ENCODE measurements around the gene LTO1.

The LTO1 gene, protein sequence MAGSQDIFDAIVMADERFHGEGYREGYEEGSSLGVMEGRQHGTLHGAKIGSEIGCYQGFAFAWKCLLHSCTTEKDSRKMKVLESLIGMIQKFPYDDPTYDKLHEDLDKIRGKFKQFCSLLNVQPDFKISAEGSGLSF

DNA sequence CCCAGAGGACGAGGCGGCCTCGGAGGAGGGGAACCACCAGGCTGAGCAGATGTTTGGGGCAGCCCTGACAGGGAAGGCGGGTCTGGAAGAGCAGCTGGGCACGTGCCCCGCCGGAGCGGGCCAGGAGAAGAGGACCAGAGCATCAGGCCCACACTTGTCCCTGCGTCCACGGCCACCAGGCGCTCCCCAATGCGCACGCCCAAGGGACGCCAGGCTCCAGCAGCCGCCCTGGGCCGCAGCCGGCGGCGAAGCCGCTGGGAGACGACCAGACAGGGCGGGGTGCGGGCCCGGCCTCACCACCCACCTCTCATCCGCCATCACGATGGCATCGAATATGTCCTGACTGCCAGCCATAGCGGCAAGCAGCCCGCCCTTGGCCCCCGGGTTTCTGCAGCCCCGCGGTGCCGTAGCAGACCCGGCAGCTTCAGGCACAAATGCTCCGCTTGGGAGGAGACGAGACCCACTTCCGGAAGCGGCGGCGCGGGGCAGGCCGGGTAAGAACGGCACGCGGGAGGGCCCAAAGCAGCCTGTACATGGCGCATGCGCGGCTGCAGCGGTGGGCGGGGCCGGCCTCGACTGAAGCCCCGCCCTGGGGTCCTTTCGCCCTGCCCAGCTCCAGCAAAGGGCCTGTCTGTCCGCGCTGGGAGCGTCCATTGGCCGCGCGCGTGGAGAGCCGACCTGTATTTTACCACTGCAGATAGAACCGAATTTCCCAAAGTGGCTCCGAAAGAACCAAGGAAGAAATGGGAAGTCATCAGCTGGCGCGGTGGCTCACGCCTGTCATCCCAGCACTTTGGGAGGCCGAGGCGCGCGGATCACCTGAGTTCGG lies at the start of gene LTO1:
TSS of gene LTO1 (minus strand) at position 468 of the 829 bp plus-strand sequence. CDS start at position 354, 114 bp downstream.
- DNase-seq (ENCODE audit: low spot score): peak; percentile 91

DNA sequence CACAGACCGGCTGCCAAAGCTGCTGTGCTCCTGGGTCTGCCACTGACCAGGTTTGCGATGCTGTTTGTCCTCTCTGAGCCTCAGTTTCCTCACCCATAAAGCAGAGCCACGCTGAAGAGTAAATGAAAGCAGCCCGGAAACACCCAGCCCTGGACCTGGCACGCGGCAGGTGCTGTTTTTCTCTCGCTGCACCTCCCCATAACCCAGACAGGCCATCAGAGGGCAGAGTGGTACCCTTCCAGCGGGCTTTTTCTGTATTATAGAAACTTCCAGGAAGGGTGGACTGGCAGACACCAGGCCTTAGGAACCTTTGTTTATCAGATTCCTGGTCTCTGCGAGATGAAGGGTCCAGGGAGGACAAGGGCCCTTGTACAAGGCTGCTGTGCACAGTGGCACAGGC lies 46.6 kb upstream of the LTO1 start:
- DNase-seq (ENCODE audit: low spot score): no peak

DNA sequence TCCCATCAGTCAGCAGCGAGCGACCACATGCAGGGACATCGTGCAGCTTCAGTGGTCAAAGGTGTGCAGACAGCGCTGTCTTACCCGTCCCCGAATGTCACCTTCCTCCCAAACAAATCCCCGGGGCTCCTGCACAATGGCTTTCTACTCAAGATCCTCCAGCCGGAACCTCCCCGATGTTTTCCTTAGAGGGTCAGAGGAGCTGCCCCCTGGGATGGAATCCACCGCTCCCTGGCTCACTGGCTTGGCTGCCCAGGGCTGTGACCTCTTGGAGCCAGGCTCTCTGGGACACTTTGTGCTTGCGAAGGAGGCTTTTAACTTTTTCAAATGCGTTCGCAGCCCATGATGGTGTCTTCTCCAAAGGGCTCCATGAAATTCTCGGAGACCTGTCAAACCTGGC lies 46.0 kb upstream of the LTO1 start:
- no peak for DNase-seq (ENCODE audit: low spot score)

DNA sequence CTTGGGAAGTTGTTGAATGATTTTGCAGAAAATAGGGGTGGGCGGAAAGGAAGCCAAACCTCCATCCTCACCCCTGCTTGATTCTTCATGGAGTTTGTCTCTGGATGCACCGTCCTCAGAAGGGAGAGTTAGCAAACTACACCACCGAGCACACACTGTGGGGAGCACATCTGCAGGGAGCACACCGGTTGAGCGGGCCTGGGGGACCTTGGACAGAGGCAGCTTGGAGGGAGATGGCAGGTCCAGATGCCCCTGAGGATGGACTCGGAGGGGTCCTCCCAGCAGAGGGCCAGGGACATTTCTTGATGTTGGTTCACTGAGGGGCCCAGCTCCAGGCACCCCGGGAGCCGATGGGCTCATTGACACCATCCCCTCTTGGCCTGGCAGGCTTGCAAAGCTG lies 43.8 kb upstream of the LTO1 start:
- no peak for DNase-seq (ENCODE audit: low spot score)

DNA sequence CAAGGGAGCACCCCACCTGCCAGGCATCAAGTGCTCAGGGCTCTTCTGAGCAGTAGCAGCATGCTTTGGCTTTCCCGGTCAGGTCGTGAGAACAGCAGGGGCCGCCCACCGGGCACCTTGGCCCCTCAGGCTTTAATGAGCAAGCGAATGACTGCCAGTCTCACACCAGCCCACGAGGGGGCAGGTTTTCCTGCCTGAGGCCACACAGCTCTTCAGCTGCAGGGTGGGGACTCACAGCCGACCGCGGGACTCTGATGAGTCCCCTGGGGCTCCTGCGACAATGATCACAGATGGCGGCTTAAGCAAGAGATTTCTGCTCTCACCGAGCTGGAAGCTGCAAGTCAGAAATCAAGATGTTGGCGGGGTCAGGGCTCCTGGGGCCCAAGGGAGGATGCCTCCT lies 43.0 kb upstream of the LTO1 start:
- no peak for DNase-seq (ENCODE audit: low spot score)

DNA sequence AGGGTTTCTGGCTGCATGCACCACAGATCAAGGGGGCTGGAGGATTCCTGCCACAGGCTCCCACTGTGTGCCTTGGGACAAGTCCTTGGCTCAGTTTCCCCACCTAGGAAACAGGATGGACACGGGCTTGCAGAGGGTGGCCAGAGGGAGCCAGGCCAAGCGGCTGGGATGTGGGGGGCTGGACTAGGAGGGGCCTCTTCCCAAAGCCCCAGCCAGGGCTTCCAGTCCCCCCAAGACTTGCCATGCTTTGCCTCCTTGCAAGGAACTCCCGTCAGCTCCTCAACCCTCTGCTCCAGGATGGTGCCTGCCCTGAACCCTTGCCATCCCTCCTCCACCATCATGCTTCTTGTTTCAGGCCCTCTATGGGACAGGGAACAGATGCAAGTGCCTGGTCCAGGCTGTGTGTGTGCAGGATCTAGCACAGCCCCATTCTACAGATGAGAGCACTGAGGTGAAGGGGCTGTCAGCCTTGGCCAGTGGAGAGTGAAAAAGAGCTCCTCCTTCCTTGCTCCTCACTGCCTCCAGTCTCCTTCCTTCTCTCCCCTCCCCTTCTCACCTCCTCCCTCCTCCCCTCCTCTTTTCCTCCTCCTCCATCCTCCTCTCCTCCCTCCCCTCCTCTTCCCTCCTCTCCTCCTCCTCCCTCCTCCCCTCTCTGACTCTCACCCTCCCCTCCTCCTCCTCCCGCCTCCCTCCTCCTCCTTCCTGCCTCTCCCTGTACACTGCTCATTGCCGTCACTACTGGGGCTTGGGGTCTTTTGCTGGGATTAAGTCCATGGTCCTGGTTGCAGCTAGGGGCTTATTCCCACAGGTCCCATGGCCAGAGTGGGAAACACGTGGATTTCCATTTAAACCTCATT lies 42.0 kb upstream of the LTO1 start:
- no peak for DNase-seq (ENCODE audit: low spot score)

DNA sequence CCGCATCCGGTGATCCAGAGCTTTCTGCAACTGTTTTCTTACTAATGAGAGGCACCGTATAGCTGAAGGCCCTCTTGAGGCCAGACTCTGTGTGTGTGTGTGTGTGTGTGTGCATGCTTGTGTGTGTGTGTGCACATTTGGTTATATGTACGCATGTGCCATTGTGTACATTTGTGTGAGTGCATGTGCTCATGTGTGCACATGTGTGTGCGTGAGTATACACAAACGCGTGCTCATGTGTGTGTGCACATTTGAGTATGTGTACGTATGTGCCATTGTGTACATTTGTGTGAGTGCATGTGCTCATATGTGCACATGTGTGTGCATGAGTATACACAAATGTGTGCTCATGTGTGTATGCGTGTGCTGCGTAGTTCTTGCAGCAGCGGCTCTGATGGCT lies 40.9 kb upstream of the LTO1 start:
- no peak for DNase-seq (ENCODE audit: low spot score)

DNA sequence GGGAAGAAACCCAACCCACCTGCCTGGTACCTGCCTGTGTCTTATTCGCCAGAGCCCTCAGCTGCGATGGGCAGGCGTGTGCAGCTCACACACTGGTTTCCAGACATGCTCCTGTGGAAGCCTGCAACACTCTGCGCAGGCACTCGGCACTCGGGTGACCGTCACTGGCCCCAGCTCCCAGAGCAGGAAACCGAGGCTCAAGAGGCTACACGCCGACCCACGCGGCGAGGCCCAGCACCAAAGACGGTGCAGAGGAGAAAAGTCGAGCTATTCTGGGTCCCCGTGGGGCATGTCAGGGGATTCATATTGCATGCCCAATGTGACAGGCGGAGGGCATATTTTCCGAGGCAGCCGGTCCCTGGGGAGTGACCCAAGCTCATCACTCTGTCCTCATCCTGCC lies 40.3 kb upstream of the LTO1 start:
- DNase-seq (ENCODE audit: low spot score): no peak

DNA sequence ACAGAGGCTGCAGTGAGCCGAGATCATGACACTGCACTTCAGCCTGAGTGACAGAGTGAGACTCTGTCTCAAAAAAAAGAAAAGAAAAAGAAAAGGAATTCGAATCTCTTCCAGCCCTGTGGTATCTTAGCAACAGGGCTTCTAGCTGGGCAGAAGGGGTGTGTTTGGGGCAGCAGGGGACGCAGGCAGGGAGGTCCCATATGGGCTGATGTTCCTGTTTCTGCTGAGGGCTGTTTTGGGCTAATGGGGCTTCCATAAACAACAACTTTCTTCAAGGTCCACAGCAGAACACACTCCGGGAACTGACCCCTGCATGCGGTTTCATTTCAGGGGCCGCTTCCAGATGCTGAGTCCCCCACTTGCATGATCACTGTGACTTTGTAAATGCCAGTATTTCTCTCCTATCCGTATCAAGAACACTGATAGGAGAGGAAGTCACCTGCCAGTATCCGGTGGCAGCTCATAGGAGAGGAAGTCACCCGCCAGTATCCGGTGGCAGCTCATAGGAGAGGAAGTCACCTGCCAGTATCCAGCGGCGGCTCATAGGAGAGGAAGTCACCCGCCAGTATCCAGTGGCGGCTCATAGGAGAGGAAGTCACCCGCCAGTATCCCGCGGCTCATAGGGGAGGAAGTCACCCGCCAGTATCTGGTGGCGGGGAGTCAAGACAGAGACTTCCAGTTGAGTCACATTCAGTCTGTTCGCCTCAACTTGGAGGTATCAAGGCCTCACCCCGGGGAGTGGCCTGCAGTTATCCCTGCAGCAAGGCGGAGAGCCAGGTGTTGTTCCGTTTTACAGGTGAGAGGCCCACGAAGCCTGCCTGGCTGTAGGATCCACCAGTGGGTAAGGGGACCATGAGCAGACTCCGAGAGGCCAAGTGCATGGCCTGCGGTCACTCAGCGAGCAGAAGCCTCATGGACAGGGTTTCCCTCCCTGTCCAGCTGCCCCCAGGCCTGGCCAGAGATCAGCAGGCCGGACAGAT lies 37.0 kb upstream of the LTO1 start:
- DNase-seq (ENCODE audit: low spot score): no peak

DNA sequence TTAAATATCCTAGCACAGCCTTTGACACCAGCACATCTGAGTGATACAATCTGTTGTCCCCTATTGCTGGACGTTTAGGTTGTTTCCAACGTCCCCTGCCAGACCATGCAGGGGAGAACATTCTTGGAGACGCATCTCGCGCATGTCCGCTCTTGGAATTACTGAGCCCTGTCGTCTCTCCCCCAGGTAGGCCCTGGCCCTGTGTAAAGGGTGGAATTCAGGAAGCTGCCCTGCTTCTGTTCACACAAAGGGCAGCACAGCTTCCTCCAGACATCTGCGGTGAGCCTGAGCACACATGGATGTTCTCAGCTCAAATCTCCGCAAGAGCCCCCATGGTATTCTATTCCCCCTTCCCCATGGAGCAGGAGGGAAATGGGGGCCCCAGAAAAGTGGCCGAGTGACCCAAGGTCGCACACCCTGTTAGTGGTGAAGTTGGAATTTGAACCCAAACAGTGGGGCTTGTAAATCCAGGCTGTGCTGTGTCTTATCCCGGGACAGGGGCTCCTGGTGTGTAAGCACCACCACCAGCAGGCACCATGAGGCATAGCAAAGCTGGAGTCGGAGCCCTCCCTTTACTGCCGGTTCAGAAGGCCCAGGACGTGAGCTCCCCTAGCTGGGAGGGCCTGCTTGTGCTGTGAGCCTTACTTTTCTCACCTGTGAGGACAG lies 33.7 kb upstream of the LTO1 start:
- no peak for DNase-seq (ENCODE audit: low spot score)

DNA sequence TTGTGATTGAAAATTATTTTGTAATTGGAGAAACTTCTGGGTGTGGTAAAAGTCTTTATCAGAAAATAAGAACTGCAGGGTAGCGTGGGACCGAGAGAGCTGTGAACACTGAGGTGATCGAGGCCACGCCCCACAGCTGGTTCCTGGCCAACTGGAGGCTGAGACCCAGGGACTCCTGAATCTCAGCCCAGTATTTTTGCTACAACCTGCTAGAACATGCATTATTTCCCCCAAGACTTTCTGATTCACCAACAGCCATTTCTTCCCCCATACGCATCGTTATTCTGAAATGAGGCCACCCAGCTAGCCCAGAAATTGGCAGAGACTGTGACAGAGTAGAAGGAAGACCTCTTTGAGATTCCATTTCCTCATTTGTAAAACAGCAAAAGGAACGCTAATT lies 32.0 kb upstream of the LTO1 start:
- DNase-seq (ENCODE audit: low spot score): no peak

DNA sequence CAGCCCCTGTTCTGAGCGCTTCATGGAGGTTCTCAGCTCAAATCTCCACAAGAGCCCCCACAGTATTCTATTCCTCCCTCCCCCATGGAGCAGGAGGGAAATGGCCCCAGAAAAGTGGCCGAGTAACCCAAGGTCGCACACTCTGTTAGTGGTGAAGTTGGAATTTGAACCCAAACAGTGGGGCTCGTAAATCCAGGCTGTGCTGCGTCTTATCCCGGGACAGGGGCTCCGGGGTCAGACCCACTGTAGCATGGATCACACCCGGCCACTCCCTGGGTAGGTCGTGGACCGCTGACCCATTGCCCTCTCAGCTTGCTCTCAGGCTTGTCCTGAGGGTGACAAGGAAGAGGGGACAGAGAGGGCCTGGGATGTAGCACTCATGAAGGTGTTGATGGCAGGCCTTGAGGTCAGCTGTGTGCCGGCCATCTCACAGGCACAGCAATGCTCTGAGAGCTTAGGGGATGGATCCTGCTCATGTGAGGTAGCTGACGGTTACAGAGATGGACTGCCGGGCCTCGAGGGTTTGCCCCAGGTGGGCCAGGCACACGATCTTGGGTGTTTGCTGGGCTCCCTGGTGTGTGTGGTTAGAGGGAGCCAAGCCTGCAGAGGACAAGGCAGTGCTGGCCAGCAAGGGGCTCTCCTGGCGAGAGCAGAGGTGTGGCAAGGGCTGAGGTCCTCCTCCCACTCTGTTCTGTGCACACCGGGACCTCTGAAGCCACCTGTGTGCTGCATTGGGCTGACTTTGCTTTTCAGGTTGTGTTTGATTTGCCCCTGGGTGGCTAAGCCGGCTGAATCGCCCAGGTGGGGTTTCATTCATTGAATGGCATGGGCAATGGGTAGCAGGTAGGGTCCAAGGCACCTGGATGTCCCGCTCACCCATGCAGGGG lies 31.0 kb upstream of the LTO1 start:
- no peak for DNase-seq (ENCODE audit: low spot score)

DNA sequence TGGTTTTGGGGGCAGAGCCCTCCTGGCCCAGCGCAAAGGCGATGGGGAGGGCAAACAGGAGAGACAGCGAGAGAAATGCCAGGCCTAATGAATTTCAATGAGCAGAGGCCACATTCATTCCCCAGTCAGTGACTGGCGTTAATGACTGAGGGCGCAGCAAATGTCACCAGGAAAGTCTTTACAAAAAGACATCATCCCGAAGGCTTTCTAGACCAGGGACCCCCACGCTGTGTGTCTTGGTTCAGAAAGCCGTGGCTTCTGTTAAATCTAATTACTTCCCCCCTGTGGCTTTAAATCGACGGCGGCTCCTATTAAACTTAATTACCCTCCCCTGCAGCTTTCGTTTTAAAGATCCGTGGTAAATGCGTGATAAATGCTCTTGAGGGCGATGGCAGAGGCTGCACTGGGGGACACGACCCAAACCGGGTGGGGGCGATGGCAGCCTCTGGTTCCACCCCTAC lies 30.2 kb upstream of the LTO1 start:
- no peak for DNase-seq (ENCODE audit: low spot score)

DNA sequence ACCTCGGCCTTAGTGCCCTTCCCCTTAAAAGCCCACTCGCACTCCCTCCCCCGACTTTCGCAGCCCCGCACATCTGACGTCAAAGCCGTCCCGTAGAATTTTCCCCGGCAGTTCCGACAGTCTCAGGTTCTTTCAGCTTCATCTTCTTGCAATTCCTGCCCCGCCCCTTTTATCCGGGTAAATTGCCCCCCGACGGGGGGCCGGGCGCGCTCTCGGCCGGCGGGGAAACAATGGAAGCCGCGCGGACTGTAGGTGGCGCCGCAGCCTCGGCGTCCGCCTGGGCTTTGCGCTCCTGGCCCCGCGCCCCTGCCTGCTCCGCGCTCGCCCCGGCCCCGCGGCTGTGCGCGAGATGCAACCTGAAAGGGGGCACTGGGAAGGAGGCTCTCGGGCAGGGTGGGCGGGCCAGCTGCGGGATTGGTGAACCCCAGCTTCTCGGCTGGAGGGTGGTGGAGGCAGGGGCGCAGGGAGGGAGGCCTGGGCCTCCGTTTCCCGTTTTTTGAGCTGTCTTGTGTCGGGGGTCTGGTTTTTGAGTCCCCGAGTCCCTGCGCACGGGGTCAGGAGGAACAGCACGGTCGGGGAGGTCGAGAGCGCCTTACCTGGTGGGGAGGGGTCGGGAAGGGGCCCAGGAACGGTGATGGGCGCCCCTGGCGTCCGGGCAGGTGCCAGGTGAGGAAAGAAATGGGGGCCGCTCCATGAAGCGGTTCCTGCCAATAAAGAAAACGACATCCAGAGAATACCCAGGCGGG lies 29.5 kb upstream of the LTO1 start:
- no peak for DNase-seq (ENCODE audit: low spot score)

DNA sequence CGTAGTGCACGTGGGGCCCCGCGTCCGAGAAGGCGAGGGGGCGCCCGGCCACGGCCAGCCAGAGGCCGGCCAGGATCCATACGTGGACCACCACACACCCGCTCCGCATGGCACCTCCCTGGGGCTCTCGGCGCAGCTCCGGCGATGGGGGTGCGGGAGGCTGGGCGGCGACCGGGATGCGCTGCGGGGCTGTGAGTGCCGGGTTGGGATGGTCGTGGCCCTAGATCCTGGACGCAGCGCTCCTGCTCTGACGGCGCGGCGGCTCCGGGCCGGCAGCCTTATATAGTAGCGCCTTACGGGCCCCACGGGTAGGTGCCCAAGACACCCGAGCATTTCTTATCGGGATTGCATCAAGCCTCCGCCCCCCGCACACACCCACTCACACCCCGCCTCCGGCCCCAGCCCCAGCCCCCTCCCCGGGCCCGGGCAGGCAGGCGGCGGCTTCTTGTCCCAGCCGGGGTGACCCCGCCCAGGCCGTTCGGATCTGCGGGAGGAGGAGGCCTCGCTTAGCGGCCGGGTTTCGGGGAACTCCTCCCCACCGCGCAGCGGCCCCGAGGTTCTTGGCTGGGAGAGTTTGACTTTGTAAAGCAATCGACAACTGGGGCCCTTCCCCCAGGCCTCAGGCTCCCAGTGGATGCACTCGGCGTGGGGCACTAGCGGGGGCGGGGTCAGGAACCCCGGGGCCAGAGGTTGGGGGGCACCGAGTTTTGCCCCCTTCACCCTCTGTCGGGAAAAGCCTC lies 28.8 kb upstream of the LTO1 start, which contains the start of gene FGF19:
TSS of gene FGF19 (minus strand) at position 255 of the 740 bp plus-strand sequence. CDS start at position 109, 146 bp downstream.
- no peak for DNase-seq (ENCODE audit: low spot score)

DNA sequence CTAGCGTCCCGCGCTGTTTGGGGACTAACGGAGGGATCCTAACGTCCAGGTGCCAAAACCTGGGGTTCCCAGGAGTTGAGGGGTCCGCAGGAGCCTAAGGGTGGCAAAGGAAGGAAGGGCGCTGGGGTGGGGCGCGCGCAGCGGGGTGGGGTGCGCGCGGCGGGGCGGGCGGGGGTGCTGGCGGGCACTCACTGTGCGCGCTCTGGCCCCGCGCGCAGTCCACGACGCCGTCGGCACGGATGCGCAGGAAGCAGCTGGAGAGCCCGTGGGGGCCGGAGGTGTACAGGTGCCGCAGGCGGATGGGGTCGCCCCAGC lies 28.3 kb upstream of the LTO1 start:
- DNase-seq (ENCODE audit: low spot score): no peak

DNA sequence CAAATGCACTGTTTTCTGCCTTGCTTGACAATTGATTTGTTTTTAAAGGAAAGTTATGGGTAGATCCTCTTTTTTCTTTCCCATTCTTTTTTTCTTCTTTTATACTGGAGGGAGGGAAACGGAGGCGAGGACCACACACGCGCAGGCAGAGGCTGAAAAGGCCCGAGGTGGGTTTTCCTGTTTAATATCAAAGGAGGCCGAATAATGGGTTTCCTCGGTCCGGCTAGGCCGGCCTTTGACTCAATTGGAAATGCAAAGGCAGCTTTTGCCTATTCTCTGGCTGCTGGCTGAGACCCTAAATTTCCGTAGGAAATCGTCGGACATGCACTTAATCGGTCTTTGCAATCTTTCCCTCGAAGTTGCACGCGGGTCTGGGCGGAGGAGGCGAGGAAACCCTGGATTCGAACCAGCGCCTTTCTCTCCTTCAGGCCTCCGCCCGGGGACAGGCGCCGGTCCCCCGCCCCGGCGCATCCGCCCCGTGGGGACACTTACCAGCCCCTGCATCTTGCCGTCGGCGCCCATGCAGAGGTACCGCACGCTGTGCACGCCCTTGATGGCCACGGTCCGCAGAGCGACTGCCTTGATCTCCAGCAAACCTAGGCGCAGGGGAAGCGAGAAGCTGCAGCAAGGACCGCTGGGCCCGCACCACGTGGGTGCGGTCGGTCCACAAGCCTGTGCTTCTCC lies 27.8 kb upstream of the LTO1 start:
- DNase-seq (ENCODE audit: low spot score): no peak

DNA sequence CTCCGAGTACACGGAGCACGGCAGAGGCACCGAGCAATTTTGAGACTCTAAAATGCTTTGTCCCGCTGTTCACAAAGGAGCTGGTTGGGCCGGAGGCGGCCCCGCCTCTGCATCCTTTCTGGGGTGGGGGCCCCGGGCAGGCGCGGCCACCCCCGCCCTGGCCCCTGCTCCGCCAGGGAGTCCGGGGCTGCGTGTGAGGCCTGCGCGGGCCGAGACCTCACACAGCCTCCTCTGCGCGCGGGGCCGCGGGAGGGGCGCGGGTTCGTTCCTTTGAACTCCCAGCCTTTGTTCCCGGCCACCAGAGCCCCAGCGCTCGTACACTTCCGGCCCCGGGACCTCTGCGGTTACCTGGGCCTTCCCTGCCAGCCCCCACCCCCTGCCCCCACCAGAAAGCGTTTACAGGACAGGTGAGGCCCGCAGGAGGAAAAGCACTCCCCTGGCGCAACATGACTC lies 27.1 kb upstream of the LTO1 start:
- no peak for DNase-seq (ENCODE audit: low spot score)

Data from pons (tissue), 1 donor.